Trophoblast cell (in vitro differentiated cells and primary cell): ENCODE results near the gene EGLN2.

Experiments used
- DNase-seq, 2 donors: peaks; one replicate each; pipeline ENCODE4 v3.0.0-alpha.2; 2016
- H2AFZ ChIP-seq: 2 replicates; pipeline ENCODE4 v1.6.1; 2013; ENCODE audit warnings: low read length, moderate library complexity, mild to moderate bottlenecking; ENCODE audit not compliant: insufficient read depth, poor library complexity
- H2AK5ac ChIP-seq: 2 replicates; pipeline ENCODE4 v1.6.1; 2013; ENCODE audit warnings: mild to moderate bottlenecking, low read length
- H2BK120ac ChIP-seq: 2 replicates; pipeline ENCODE4 v1.6.1; 2013; ENCODE audit warnings: low read length, mild to moderate bottlenecking, moderate library complexity; ENCODE audit not compliant: insufficient read depth, poor library complexity
- H2BK12ac ChIP-seq: 2 replicates; pipeline ENCODE4 v1.6.1; 2013; ENCODE audit warnings: mild to moderate bottlenecking, low read length, moderate library complexity
- H2BK5ac ChIP-seq: 2 replicates; pipeline ENCODE4 v1.6.1; 2013; ENCODE audit warnings: low read length, low read depth, moderate library complexity, mild to moderate bottlenecking; ENCODE audit not compliant: poor library complexity
- H3K14ac ChIP-seq: 2 replicates; pipeline ENCODE4 v1.6.1; 2013; ENCODE audit warnings: mild to moderate bottlenecking, low read length
- H3K18ac ChIP-seq: 2 replicates; pipeline ENCODE4 v1.6.1; 2013; ENCODE audit warnings: mild to moderate bottlenecking, low read length
- H3K23ac ChIP-seq: 2 replicates; pipeline ENCODE4 v1.6.1; 2013; ENCODE audit warnings: low read length
- H3K27ac ChIP-seq: 2 replicates; pipeline ENCODE4 v1.5.1; 2013; ENCODE audit warnings: low read depth, mild to moderate bottlenecking, inconsistent platforms, low read length, moderate library complexity
- H3K27me3 ChIP-seq: 2 replicates; pipeline ENCODE4 v1.6.1; 2013; ENCODE audit warnings: inconsistent platforms, mild to moderate bottlenecking, low read length, moderate library complexity; ENCODE audit not compliant: insufficient read depth
- H3K36me3 ChIP-seq, 2 experiments: 1 replicate in 1 of 2; 2 replicates in 1 of 2; pipeline ENCODE4 v1.6.1; 2013; ENCODE audit warnings: low read length in 2 of 2, mild to moderate bottlenecking in 2 of 2, moderate library complexity in 1 of 2; ENCODE audit not compliant: insufficient read depth in 2 of 2, control insufficient read depth in 1 of 2
- H3K4ac ChIP-seq: 2 replicates; pipeline ENCODE4 v1.6.1; 2013; ENCODE audit warnings: low read depth, mild to moderate bottlenecking, low read length, moderate library complexity
- H3K4me1 ChIP-seq, 2 experiments: 1 replicate in 1 of 2; 2 replicates in 1 of 2; pipeline ENCODE4 v1.6.1; 2013; ENCODE audit warnings: low read length in 2 of 2, mild to moderate bottlenecking in 2 of 2, moderate library complexity in 1 of 2; ENCODE audit not compliant: insufficient read depth in 2 of 2, control insufficient read depth in 1 of 2
- H3K4me2 ChIP-seq: 2 replicates; pipeline ENCODE4 v1.6.1; 2013; ENCODE audit warnings: inconsistent platforms, mild to moderate bottlenecking, low read length, moderate library complexity
- H3K4me3 ChIP-seq: 2 replicates; pipeline ENCODE4 v1.5.1; 2013; ENCODE audit warnings: mild to moderate bottlenecking, low read depth, low read length, inconsistent platforms
- H3K79me1 ChIP-seq: one replicate; pipeline ENCODE4 v1.6.1; 2013; ENCODE audit warnings: low read length
- H3K79me2 ChIP-seq: 2 replicates; pipeline ENCODE4 v1.6.1; 2013; ENCODE audit warnings: low read length, mild to moderate bottlenecking; ENCODE audit not compliant: control insufficient read depth, insufficient read depth, poor library complexity
- H3K9ac ChIP-seq: 2 replicates; pipeline ENCODE4 v1.6.1; 2013; ENCODE audit warnings: mild to moderate bottlenecking, low read length
- H3K9me3 ChIP-seq: 2 replicates; pipeline ENCODE4 v1.6.1; 2013; ENCODE audit warnings: low read depth, mild to moderate bottlenecking, control low read depth, inconsistent platforms, low read length; ENCODE audit not compliant: insufficient read depth
- H4K12ac ChIP-seq: 2 replicates; pipeline ENCODE4 v1.6.1; 2013; ENCODE audit warnings: low read depth, mild to moderate bottlenecking, low read length, moderate library complexity
- H4K8ac ChIP-seq: 2 replicates; pipeline ENCODE4 v1.6.1; 2013; ENCODE audit warnings: low read depth, mild to moderate bottlenecking, low read length, moderate library complexity
- H4K91ac ChIP-seq: one replicate; pipeline ENCODE4 v1.6.1; 2013; ENCODE audit warnings: low read depth, mild to moderate bottlenecking, low read length, moderate library complexity
- WGBS: extraction: QIAGEN DNeasy Blood & Tissue Kit; methylation state at CpG from one replicate; pipeline ENCODE4 v1.1.7; 2013; ENCODE audit warnings: missing lambda C conversion rate; ENCODE audit not compliant: insufficient read length, insufficient coverage; ENCODE audit errors: extremely low coverage; 5-methylcytosine and 5-hydroxymethylcytosine counted together

EGLN2 gene

GRCh38 chr19:40803857-40804782 lies 5.1 kb downstream of the EGLN2 start:
- H4K12ac ChIP-seq, result no peak overlapping the region
- WGBS, result no CpG with 5 or more reads among the region's 6 CpGs
- H3K4me3 ChIP-seq, result no peak overlapping the region
- H2BK5ac ChIP-seq, result no peak overlapping the region
- no peaks in the 10 kb centered on the region for H3K27me3 ChIP-seq
- DNase-seq, result no peak
- H3K4me1 ChIP-seq, result peaks cover 41 to 49% of the 10 kb centered on the region in 2 experiments
- H3K4me2 ChIP-seq, result no peak overlapping the region
- H3K9ac ChIP-seq, result no peak overlapping the region
- H3K23ac ChIP-seq, result no peak overlapping the region
- H3K27ac ChIP-seq, result no peak overlapping the region
- no peak overlapping the region for H2BK12ac ChIP-seq
- H3K14ac ChIP-seq, result no peak overlapping the region
- H2AFZ ChIP-seq, result no peak overlapping the region
- peaks cover 42% of the 10 kb centered on the region for H3K79me2 ChIP-seq
- H3K9me3 ChIP-seq, result peaks cover 4% of the 10 kb centered on the region
- no peak overlapping the region for H4K91ac ChIP-seq
- H2BK120ac ChIP-seq, result no peak overlapping the region
- H3K18ac ChIP-seq, result no peak overlapping the region
- H3K79me1 ChIP-seq, result peaks cover 7% of the 10 kb centered on the region
- no peak overlapping the region for H4K8ac ChIP-seq
- H2AK5ac ChIP-seq, result no peak overlapping the region
- H3K36me3 ChIP-seq, result peaks cover 67 to 72% of the 10 kb centered on the region in 2 experiments
- H3K4ac ChIP-seq, result peak overlapping the region; percentile 34

- H2AFZ ChIP-seq, result no peak overlapping the region
- H3K18ac ChIP-seq, result no peak overlapping the region
- no peak overlapping the region for H2AK5ac ChIP-seq
- no peak overlapping the region for H2BK120ac ChIP-seq
- H3K9ac ChIP-seq, result no peak overlapping the region
- WGBS, result no CpG with 5 or more reads among the region's 7 CpGs
- peaks cover 73 to 77% of the 10 kb centered on the region in 2 experiments for H3K36me3 ChIP-seq
- H4K91ac ChIP-seq, result no peak overlapping the region
- peaks cover 4% of the 10 kb centered on the region for H3K9me3 ChIP-seq
- H3K79me1 ChIP-seq, result peaks cover 2% of the 10 kb centered on the region
- H4K8ac ChIP-seq, result no peak overlapping the region
- no peak overlapping the region for H3K23ac ChIP-seq
- no peak for DNase-seq
- H3K4ac ChIP-seq, result no peak overlapping the region
- H3K4me2 ChIP-seq, result no peak overlapping the region
- H4K12ac ChIP-seq, result no peak overlapping the region
- H2BK5ac ChIP-seq, result no peak overlapping the region
- H3K27ac ChIP-seq, result no peak overlapping the region
- no peak overlapping the region for H3K4me3 ChIP-seq
- peaks cover 36% of the 10 kb centered on the region for H3K79me2 ChIP-seq
- no peak overlapping the region for H3K14ac ChIP-seq
- no peak overlapping the region for H2BK12ac ChIP-seq
- H3K27me3 ChIP-seq, result no peaks in the 10 kb centered on the region
- H3K4me1 ChIP-seq, result peaks cover 41 to 51% of the 10 kb centered on the region in 2 experiments
These were observed 5.8 kb downstream of the EGLN2 start for GRCh38 chr19:40804783-40805242.

DNA sequence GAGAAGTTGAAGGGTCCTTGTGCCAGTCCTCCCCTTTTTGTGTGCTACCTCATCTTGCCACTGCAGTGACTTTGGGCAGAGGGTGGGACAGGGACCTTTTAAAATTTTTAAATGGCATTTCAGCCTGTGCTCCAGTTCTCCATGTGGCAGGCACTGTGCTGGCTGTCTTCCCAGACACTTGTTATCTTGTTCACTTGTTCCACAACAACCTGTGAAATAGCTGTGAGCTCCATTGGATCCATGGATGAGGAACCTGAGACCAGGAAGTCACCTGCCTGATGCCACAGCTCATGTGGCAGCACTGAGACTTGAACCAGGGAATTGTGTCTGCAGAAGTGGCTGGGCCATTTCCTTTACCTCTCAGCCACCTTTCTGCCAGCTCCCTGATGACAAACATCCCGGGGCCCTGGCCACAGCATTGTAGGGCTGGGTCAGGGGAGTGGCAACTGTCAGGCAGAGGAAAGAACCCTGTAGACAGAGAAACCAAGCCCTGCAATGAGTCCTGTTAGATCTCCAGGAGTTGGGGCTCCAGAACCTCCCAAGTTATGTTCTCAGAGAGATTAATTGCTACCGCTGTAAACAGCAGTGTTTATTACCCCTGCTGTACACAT lies 6.4 kb downstream of the EGLN2 start:
- Histone ChIP-seq H3K18ac (no peak overlapping the region), H3K27me3 (no peaks in the 10 kb centered on the region), H4K8ac (no peak overlapping the region), H2BK12ac (no peak overlapping the region), H3K4ac (no peak overlapping the region), H3K36me3 (peaks cover 71 to 75% of the 10 kb centered on the region in 2 experiments), H3K9me3 (peaks cover 4% of the 10 kb centered on the region), H3K14ac (no peak overlapping the region), H3K23ac (no peak overlapping the region), H4K12ac (no peak overlapping the region), H2AK5ac (no peak overlapping the region), H3K79me1 (no peaks in the 10 kb centered on the region), H3K27ac (no peak overlapping the region), H3K4me3 (no peak overlapping the region), H3K79me2 (peaks cover 31% of the 10 kb centered on the region), H3K9ac (no peak overlapping the region), H4K91ac (no peak overlapping the region), H2AFZ (no peak overlapping the region), H2BK5ac (no peak overlapping the region), H3K4me1 (peaks cover 40 to 52% of the 10 kb centered on the region in 2 experiments), H2BK120ac (no peak overlapping the region), H3K4me2 (no peak overlapping the region)
- no CpG with 5 or more reads among the region's 2 CpGs for WGBS
- DNase-seq, result no peak

DNA sequence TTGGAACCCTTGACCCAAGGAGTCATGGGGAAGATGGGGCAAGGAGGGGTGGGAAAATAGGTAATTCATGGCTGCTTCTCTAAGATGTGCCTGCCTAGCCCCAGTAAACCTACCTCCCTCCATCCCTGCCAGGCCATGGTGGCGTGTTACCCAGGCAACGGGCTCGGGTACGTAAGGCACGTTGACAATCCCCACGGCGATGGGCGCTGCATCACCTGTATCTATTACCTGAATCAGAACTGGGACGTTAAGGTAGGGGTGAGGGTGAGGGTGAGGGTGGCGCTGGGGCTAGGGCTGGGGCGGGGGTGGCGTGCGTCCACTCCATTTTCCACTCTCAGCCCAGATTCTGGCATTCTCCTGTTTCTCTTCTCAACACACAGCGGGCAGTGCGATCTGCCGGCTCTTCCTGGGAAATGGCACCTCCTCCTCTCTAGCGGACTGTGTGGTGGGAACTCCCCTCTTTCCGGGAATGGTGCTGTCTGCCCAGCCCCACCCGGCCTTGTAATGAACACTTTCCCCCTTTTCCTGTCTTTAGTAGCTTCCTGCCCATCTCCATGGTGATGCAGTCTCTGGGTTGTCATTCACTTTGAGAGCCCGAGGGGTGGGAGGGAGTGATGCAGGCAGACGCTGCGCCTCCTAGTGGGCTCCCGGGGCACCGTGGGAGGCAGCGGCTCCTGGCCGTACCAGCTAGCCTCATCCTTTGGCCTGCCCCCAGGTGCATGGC lies 7.6 kb downstream of the EGLN2 start:
- H3K36me3 ChIP-seq, result peaks cover 60 to 64% of the 10 kb centered on the region in 2 experiments
- H3K79me1 ChIP-seq, result peaks cover 3% of the 10 kb centered on the region
- H2BK12ac ChIP-seq, result no peak overlapping the region

More for the DNA sequence above, 7.6 kb downstream of the EGLN2 start:
- Histone ChIP-seq H2BK120ac (no peak overlapping the region), H4K91ac (no peak overlapping the region), H2BK5ac (no peak overlapping the region), H2AK5ac (peak overlapping the region; percentile 25), H3K4me1 (peaks cover 32 to 46% of the 10 kb centered on the region in 2 experiments), H3K18ac (peak overlapping the region; percentile 17), H3K27me3 (no peaks in the 10 kb centered on the region), H2AFZ (no peak overlapping the region), H3K4me2 (peak overlapping the region; percentile 28), H4K8ac (no peak overlapping the region), H3K9ac (no peak overlapping the region), H3K14ac (no peak overlapping the region), H3K23ac (peak overlapping the region; percentile 58), H3K27ac (peak overlapping the region; percentile 1), H3K4ac (peak overlapping the region; percentile 47), H3K4me3 (no peak overlapping the region), H3K9me3 (peaks cover 4% of the 10 kb centered on the region), H3K79me2 (peaks cover 22% of the 10 kb centered on the region), H4K12ac (no peak overlapping the region)
- DNase-seq, result peak; percentile 93 to 94
- no CpG with 5 or more reads among the region's 26 CpGs for WGBS
